H1 (cell line): ENCODE measurements around the gene WIPF1. TPM values are rescaled to one million over a fixed set of nuclear protein-coding genes. Genes with fewer than 3 reads are reported as not detected.

Experiments used
- HDAC6 ChIP-seq: IDR thresholded peaks from one replicate; pipeline ENCODE4 v1.7.1; 2012; ENCODE audit warnings: low read depth, mild to moderate bottlenecking, inconsistent platforms, low read length, moderate library complexity
- KDM4A ChIP-seq: IDR thresholded peaks from one replicate; pipeline ENCODE4 v1.7.1; 2012; ENCODE audit warnings: low read depth, mild to moderate bottlenecking, moderate library complexity, low read length, inconsistent platforms; ENCODE audit not compliant: severe bottlenecking
- KDM5A ChIP-seq: fragments of 200-600 bp; IDR thresholded peaks from 2 replicates; pipeline ENCODE4 v1.7.1; 2012; ENCODE audit warnings: mild to moderate bottlenecking, low read length, inconsistent platforms, mixed read lengths
- NANOG ChIP-seq: IDR thresholded peaks from 2 replicates; pipeline ENCODE4 v1.6.1; 2011; ENCODE audit warnings: low read length, low read depth, mild to moderate bottlenecking, inconsistent platforms; ENCODE audit not compliant: insufficient read depth, poor library complexity, severe bottlenecking
- SRF ChIP-seq: IDR thresholded peaks from 2 replicates; pipeline ENCODE4 v1.6.1; 2011; ENCODE audit warnings: mild to moderate bottlenecking, low read depth, low read length, moderate library complexity
- polyA plus RNA-seq, 7 experiments: library from polyadenylated mRNA; depleted of rRNA in 3 of 7; stranded (reverse) in 5 of 7; unstranded in 2 of 7; fragments of >200 nt in 5 of 7; fragments of 200-250 nt in 2 of 7; gene quantifications; 1 replicate in 5 of 7; 2 replicates in 1 of 7; 4 replicates in 1 of 7; pipeline versions ENCODE4 v1.2.1 to v1.2.3, GENCODE V29; 2011 to 2013; ENCODE audit warnings: missing spikeins in 2 of 7, mixed read lengths in 2 of 7
- total RNA-seq: library from RNA; stranded (reverse); fragmentation: NEBNext Ultra II Directional; extraction: Animal tissue kit (Norgen Biotek cat#: 25700); gene quantifications from 2 replicates; pipeline ENCODE4 v1.2.1, GENCODE V29; 2021
- TF ChIP-seq, protein P1 (sequence below): fragments of 300-600 bp; sonication (generic); IDR thresholded peaks from 2 replicates; pipeline ENCODE4 v1.7.1; 2012; ENCODE audit warnings: low read length, moderate library complexity, mild to moderate bottlenecking, inconsistent platforms; ENCODE audit not compliant: insufficient replicate concordance
- TF ChIP-seq, protein P2 (sequence below), 3 experiments: IDR thresholded peaks; 1 replicate in 2 of 3; 2 replicates in 1 of 3; pipeline versions ENCODE4 v1.5.1 to v1.6.1; 2011; ENCODE audit warnings: low read length in 3 of 3, mild to moderate bottlenecking in 3 of 3, inconsistent platforms in 2 of 3, low read depth in 1 of 3, moderate library complexity in 1 of 3; ENCODE audit not compliant: insufficient read depth in 1 of 3; ENCODE audit errors: control extremely low read depth in 1 of 3

WIPF1 gene
- total and polyA plus RNA-seq, 2 of the 8 experiments (the other 6 are each of a cell fraction or from before 2014, with no cell fraction given): 4.7 to 5.2 TPM

DNA sequence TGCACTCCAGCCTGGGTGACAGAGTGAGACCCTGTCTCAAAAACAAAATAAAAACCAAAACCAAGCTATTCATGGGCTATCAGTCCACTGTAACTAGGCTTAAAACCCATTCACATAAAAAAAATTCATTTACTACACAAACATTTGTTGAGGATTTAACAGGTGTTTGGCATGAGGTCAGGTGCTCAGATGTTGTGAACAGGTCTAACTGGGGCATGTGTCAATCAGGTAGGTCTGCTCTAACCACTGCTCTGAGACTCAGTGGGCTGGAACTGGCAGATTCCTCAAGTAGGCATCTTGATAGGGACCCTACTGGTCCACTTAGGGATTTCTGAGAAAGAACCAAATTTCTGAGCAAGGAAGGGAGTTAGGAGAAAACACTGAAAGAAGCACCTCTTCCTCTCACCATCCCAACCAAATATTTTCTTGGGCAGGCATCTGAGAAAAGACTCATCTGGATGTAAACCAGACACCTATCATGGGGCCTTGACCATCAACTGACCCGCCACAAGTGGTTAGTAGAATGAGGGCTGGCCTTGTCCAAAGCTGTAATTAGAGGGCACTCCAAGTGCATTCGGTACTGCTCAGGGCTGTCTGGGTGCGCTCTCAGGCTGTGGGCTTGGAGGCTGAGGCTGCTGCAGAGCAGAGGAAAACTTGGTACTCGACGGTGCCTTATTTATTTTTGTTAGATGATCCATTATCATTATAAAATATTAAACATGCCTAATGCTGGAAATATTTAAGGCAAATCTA, 33.9 kb downstream of the WIPF1 start (continued):
- TF ChIP-seq KDM4A (no peak), HDAC6 (no peak), NANOG (no peak), KDM5A (no peak), SRF (no peak)
- TF ChIP-seq, protein P1, sequence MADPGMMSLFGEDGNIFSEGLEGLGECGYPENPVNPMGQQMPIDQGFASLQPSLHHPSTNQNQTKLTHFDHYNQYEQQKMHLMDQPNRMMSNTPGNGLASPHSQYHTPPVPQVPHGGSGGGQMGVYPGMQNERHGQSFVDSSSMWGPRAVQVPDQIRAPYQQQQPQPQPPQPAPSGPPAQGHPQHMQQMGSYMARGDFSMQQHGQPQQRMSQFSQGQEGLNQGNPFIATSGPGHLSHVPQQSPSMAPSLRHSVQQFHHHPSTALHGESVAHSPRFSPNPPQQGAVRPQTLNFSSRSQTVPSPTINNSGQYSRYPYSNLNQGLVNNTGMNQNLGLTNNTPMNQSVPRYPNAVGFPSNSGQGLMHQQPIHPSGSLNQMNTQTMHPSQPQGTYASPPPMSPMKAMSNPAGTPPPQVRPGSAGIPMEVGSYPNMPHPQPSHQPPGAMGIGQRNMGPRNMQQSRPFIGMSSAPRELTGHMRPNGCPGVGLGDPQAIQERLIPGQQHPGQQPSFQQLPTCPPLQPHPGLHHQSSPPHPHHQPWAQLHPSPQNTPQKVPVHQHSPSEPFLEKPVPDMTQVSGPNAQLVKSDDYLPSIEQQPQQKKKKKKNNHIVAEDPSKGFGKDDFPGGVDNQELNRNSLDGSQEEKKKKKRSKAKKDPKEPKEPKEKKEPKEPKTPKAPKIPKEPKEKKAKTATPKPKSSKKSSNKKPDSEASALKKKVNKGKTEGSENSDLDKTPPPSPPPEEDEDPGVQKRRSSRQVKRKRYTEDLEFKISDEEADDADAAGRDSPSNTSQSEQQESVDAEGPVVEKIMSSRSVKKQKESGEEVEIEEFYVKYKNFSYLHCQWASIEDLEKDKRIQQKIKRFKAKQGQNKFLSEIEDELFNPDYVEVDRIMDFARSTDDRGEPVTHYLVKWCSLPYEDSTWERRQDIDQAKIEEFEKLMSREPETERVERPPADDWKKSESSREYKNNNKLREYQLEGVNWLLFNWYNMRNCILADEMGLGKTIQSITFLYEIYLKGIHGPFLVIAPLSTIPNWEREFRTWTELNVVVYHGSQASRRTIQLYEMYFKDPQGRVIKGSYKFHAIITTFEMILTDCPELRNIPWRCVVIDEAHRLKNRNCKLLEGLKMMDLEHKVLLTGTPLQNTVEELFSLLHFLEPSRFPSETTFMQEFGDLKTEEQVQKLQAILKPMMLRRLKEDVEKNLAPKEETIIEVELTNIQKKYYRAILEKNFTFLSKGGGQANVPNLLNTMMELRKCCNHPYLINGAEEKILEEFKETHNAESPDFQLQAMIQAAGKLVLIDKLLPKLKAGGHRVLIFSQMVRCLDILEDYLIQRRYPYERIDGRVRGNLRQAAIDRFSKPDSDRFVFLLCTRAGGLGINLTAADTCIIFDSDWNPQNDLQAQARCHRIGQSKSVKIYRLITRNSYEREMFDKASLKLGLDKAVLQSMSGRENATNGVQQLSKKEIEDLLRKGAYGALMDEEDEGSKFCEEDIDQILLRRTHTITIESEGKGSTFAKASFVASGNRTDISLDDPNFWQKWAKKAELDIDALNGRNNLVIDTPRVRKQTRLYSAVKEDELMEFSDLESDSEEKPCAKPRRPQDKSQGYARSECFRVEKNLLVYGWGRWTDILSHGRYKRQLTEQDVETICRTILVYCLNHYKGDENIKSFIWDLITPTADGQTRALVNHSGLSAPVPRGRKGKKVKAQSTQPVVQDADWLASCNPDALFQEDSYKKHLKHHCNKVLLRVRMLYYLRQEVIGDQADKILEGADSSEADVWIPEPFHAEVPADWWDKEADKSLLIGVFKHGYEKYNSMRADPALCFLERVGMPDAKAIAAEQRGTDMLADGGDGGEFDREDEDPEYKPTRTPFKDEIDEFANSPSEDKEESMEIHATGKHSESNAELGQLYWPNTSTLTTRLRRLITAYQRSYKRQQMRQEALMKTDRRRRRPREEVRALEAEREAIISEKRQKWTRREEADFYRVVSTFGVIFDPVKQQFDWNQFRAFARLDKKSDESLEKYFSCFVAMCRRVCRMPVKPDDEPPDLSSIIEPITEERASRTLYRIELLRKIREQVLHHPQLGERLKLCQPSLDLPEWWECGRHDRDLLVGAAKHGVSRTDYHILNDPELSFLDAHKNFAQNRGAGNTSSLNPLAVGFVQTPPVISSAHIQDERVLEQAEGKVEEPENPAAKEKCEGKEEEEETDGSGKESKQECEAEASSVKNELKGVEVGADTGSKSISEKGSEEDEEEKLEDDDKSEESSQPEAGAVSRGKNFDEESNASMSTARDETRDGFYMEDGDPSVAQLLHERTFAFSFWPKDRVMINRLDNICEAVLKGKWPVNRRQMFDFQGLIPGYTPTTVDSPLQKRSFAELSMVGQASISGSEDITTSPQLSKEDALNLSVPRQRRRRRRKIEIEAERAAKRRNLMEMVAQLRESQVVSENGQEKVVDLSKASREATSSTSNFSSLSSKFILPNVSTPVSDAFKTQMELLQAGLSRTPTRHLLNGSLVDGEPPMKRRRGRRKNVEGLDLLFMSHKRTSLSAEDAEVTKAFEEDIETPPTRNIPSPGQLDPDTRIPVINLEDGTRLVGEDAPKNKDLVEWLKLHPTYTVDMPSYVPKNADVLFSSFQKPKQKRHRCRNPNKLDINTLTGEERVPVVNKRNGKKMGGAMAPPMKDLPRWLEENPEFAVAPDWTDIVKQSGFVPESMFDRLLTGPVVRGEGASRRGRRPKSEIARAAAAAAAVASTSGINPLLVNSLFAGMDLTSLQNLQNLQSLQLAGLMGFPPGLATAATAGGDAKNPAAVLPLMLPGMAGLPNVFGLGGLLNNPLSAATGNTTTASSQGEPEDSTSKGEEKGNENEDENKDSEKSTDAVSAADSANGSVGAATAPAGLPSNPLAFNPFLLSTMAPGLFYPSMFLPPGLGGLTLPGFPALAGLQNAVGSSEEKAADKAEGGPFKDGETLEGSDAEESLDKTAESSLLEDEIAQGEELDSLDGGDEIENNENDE: no peak
- TF ChIP-seq, protein P2, sequence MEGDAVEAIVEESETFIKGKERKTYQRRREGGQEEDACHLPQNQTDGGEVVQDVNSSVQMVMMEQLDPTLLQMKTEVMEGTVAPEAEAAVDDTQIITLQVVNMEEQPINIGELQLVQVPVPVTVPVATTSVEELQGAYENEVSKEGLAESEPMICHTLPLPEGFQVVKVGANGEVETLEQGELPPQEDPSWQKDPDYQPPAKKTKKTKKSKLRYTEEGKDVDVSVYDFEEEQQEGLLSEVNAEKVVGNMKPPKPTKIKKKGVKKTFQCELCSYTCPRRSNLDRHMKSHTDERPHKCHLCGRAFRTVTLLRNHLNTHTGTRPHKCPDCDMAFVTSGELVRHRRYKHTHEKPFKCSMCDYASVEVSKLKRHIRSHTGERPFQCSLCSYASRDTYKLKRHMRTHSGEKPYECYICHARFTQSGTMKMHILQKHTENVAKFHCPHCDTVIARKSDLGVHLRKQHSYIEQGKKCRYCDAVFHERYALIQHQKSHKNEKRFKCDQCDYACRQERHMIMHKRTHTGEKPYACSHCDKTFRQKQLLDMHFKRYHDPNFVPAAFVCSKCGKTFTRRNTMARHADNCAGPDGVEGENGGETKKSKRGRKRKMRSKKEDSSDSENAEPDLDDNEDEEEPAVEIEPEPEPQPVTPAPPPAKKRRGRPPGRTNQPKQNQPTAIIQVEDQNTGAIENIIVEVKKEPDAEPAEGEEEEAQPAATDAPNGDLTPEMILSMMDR (IDR thresholded peaks at IDR 0.05; ENCODE audit: control extremely low read depth in 1 of 3, insufficient read depth in 1 of 3, low read depth in 1 of 3, low read length in 3 of 3): no peak
